ENCODE results near the gene CDHR3.

Gene CDHR3

DNA sequence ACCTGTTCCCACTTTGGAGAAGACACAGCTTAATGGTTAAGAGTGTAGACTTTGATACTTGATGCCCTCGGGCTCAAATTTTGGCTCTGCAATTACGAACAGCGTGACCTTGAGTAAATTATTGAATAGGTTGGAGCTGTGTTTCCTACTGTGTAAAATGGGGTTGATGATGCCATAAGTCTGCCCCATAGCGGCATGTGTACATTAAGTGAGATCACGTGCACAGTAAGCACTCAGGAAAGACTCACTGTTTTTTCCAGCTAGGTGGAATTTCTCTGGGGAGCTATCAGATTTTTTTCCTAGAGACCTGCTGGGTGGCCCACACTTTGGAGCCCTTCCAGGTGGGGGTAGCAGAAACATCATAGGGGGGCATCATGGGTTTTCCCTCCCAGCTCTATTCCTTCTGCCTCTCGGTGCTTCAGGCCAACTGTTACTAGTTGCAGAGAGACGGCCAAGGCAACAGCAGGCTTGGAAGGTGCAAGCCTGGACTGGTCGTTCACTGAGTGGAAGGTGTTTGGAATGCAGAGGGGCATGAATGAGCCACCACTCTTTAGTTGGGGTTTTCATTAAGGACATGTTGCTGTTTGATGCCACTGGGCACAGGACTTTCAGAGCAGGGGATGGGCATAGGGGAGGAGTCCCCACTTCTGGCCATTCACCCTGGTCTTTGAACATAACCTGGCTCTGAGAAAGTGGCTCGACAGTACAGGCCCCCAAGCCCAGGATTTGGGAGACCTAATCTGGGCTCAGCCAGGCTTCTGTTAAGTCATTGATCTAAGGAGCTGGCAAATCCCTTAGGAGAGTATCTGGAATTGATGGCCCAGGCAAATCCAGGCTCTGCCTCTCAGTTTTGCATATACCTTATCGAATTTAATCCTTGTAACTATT lies 85.0 kb downstream of the CDHR3 start:
- no peaks in the 10 kb centered on the region for H3K79me1 ChIP-seq (ENCODE audit: low read length)
- H3K4me1 ChIP-seq (ENCODE audit: control insufficient read depth, low read depth, low read length), result no peaks in the 10 kb centered on the region
- no peak overlapping the region for H3K4me2 ChIP-seq (ENCODE audit: low read length)
- no peak overlapping the region for H2BK120ac ChIP-seq (ENCODE audit: low read depth, low read length)
- H4K8ac ChIP-seq (ENCODE audit: low read depth, low read length), result no peak overlapping the region
- H4K5ac ChIP-seq (ENCODE audit: low read length), result no peak overlapping the region
- H3K9ac ChIP-seq (ENCODE audit: low read length), result no peak overlapping the region
- no peaks in the 10 kb centered on the region for H3K27me3 ChIP-seq (ENCODE audit: insufficient read depth, low read length, poor library complexity)
- H2AK5ac ChIP-seq (ENCODE audit: low read length), result no peak overlapping the region
- no peak overlapping the region for H3K56ac ChIP-seq (ENCODE audit: low read length)
- H3K23ac ChIP-seq (ENCODE audit: low read length), result no peak overlapping the region
- H3K4ac ChIP-seq (ENCODE audit: low read depth, low read length), result no peak overlapping the region
- H3K36me3 ChIP-seq (ENCODE audit: control insufficient read depth, insufficient read depth, low read length), result no peaks in the 10 kb centered on the region
- no peak overlapping the region for H2BK15ac ChIP-seq (replicated peaks; ENCODE audit: low read depth)
- H2BK5ac ChIP-seq (ENCODE audit: low read length), result no peak overlapping the region
- no peak overlapping the region for H3K4me3 ChIP-seq (ENCODE audit: low read length)
- no peak overlapping the region for H3K18ac ChIP-seq (ENCODE audit: low read length)
- no peaks in the 10 kb centered on the region for H3K79me2 ChIP-seq (ENCODE audit: control insufficient read depth, insufficient read depth, low read length)
- no peak for DNase-seq
- H3K27ac ChIP-seq (ENCODE audit: low read depth, low read length), result no peak overlapping the region
- no CpG with 5 or more reads among the region's 10 CpGs for WGBS (ENCODE audit: extremely low coverage, insufficient coverage, low lambda C conversion rate)

DNA sequence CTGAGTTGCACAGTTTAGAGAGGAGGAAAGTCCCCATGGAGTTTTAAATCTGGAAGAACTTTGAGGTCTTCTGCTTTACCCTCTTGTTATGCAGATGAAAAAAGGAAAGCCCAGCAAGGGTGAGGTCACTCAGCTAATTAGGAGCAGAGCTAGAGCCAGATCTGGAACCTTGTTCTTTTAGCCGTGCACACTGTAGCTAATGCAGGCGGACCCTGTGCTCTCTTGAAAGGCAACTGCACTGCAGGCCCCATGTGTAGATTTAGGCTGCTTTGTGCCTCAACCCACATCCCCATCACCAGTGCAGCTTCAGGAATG lies 85.6 kb downstream of the CDHR3 start:
- H3K23ac ChIP-seq (ENCODE audit: low read length), result no peak overlapping the region
- no peak overlapping the region for H3K4me3 ChIP-seq (ENCODE audit: low read length)
- no CpG with 5 or more reads among the region's 2 CpGs for WGBS (ENCODE audit: extremely low coverage, insufficient coverage, low lambda C conversion rate)
- H4K5ac ChIP-seq (ENCODE audit: low read length), result no peak overlapping the region
- H3K56ac ChIP-seq (ENCODE audit: low read length), result no peak overlapping the region
- H3K79me1 ChIP-seq (ENCODE audit: low read length), result no peaks in the 10 kb centered on the region
- no peak for DNase-seq
- H3K4me1 ChIP-seq (ENCODE audit: control insufficient read depth, low read depth, low read length), result no peaks in the 10 kb centered on the region
- H3K36me3 ChIP-seq (ENCODE audit: control insufficient read depth, insufficient read depth, low read length), result no peaks in the 10 kb centered on the region
- no peak overlapping the region for H3K27ac ChIP-seq (ENCODE audit: low read depth, low read length)
- no peak overlapping the region for H2BK120ac ChIP-seq (ENCODE audit: low read depth, low read length)
- no peak overlapping the region for H3K4me2 ChIP-seq (ENCODE audit: low read length)
- H3K79me2 ChIP-seq (ENCODE audit: control insufficient read depth, insufficient read depth, low read length), result no peaks in the 10 kb centered on the region
- H3K18ac ChIP-seq (ENCODE audit: low read length), result no peak overlapping the region
- H2BK5ac ChIP-seq (ENCODE audit: low read length), result no peak overlapping the region
- H3K4ac ChIP-seq (ENCODE audit: low read depth, low read length), result no peak overlapping the region
- no peak overlapping the region for H3K9ac ChIP-seq (ENCODE audit: low read length)
- H2AK5ac ChIP-seq (ENCODE audit: low read length), result no peak overlapping the region
- H3K27me3 ChIP-seq (ENCODE audit: insufficient read depth, low read length, poor library complexity), result no peaks in the 10 kb centered on the region
- no peak overlapping the region for H4K8ac ChIP-seq (ENCODE audit: low read depth, low read length)
- H2BK15ac ChIP-seq (replicated peaks; ENCODE audit: low read depth), result no peak overlapping the region

DNA sequence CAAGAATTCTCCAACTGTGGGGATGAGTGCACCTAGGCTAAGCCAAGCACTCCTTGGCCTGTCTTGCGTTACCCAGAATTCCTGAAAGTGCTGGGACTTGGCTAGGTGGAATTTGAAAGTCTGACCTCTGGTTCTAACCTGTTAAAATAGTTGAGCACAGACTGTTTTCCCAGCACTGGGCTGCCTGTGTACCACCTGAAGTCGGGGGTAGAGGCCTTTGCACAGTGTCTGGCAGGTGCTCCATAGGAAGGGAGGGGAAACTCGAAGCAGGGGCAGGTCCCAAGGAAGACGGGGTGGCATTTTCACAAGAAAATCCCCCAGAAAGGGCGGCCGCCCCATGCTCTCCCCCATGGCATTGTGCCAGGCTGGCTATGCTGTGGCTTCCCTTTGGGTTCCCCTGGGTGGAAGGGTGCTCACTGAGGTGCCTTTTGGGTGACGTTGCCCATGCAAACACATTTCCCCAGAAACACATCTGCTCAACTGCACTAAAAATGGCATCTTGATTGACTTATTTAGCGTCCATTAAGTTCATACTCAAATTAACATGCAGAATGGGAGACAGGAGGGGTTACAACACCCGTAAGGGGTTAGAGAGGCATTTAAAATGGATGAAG lies 86.2 kb downstream of the CDHR3 start:
- Histone ChIP-seq H2BK15ac (replicated peaks; ENCODE audit: low read depth) (no peak overlapping the region), H3K4me2 (ENCODE audit: low read length) (no peak overlapping the region), H3K4ac (ENCODE audit: low read depth, low read length) (no peak overlapping the region), H3K4me3 (ENCODE audit: low read length) (no peak overlapping the region), H3K23ac (ENCODE audit: low read length) (no peak overlapping the region), H4K5ac (ENCODE audit: low read length) (no peak overlapping the region), H2BK120ac (ENCODE audit: low read depth, low read length) (no peak overlapping the region), H2AK5ac (ENCODE audit: low read length) (no peak overlapping the region), H3K9ac (ENCODE audit: low read length) (no peak overlapping the region), H2BK5ac (ENCODE audit: low read length) (no peak overlapping the region), H4K8ac (ENCODE audit: low read depth, low read length) (no peak overlapping the region), H3K18ac (ENCODE audit: low read length) (no peak overlapping the region), H3K36me3 (ENCODE audit: control insufficient read depth, insufficient read depth, low read length) (no peaks in the 10 kb centered on the region), H3K79me1 (ENCODE audit: low read length) (no peaks in the 10 kb centered on the region), H3K4me1 (ENCODE audit: control insufficient read depth, low read depth, low read length) (no peaks in the 10 kb centered on the region), H3K27me3 (ENCODE audit: insufficient read depth, low read length, poor library complexity) (no peaks in the 10 kb centered on the region), H3K56ac (ENCODE audit: low read length) (no peak overlapping the region), H3K79me2 (ENCODE audit: control insufficient read depth, insufficient read depth, low read length) (no peaks in the 10 kb centered on the region), H3K27ac (ENCODE audit: low read depth, low read length) (no peak overlapping the region)
- DNase-seq, result no peak
- WGBS (ENCODE audit: extremely low coverage, insufficient coverage, low lambda C conversion rate), result no CpG with 5 or more reads among the region's 9 CpGs

DNA sequence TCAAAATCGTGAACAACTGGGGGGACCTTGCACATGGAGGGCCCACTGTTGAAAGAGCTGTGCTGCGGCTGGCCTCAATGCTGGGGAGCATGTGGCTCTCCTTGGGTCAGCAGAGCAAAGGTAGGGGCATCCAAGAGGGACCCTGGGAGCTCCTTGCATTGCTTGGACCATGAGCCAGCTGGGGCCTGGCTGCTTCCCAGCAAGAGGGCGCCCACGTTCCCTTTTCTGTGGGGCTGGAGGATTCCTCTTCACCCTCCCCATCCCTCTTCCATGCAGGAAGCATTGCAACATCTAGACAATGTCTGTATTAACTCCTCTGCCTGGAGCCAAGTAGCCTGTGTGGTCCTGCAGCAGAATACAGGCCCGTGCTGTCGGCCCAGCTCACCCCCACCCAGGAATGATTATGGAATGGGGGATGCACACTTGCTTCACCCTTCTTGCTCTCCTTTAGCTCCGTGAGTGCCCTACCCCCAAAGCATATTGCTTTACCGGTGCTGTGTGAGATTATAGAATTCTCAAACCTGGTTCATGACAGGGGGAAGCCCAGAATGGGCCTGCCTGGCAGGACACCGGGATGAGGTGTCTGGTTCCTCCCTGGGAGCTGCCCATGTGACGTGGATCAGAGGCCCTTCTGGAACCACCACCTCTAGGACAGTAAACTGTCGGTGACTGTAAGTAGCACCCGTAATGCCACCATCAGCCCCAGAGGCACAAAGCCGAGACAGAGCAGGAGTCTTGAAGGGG lies 87.1 kb downstream of the CDHR3 start:
- Histone ChIP-seq H3K27me3 (ENCODE audit: insufficient read depth, low read length, poor library complexity) (no peaks in the 10 kb centered on the region), H2AK5ac (ENCODE audit: low read length) (no peak overlapping the region), H3K27ac (ENCODE audit: low read depth, low read length) (no peak overlapping the region), H3K23ac (ENCODE audit: low read length) (no peak overlapping the region), H2BK15ac (replicated peaks; ENCODE audit: low read depth) (no peak overlapping the region), H3K18ac (ENCODE audit: low read length) (no peak overlapping the region), H3K36me3 (ENCODE audit: control insufficient read depth, insufficient read depth, low read length) (no peaks in the 10 kb centered on the region), H4K8ac (ENCODE audit: low read depth, low read length) (no peak overlapping the region), H3K79me2 (ENCODE audit: control insufficient read depth, insufficient read depth, low read length) (no peaks in the 10 kb centered on the region), H2BK5ac (ENCODE audit: low read length) (no peak overlapping the region), H3K4me1 (ENCODE audit: control insufficient read depth, low read depth, low read length) (no peaks in the 10 kb centered on the region), H3K4me3 (ENCODE audit: low read length) (no peak overlapping the region), H3K9ac (ENCODE audit: low read length) (no peak overlapping the region), H4K5ac (ENCODE audit: low read length) (no peak overlapping the region), H3K4me2 (ENCODE audit: low read length) (no peak overlapping the region), H2BK120ac (ENCODE audit: low read depth, low read length) (no peak overlapping the region), H3K79me1 (ENCODE audit: low read length) (no peaks in the 10 kb centered on the region), H3K4ac (ENCODE audit: low read depth, low read length) (peak overlapping the region; percentile 21), H3K56ac (ENCODE audit: low read length) (peak overlapping the region; percentile 30)
- peak; percentile 77 for DNase-seq
- no CpG with 5 or more reads among the region's 13 CpGs for WGBS (ENCODE audit: extremely low coverage, insufficient coverage, low lambda C conversion rate)

- H3K27me3 ChIP-seq (ENCODE audit: insufficient read depth, low read length, poor library complexity), result no peaks in the 10 kb centered on the region
- H3K23ac ChIP-seq (ENCODE audit: low read length), result no peak overlapping the region
- H3K4me3 ChIP-seq (ENCODE audit: low read length), result no peak overlapping the region
- H3K79me2 ChIP-seq (ENCODE audit: control insufficient read depth, insufficient read depth, low read length), result no peaks in the 10 kb centered on the region
- no peak overlapping the region for H3K9ac ChIP-seq (ENCODE audit: low read length)
- no peak overlapping the region for H4K5ac ChIP-seq (ENCODE audit: low read length)
- no peak overlapping the region for H2AK5ac ChIP-seq (ENCODE audit: low read length)
- no peaks in the 10 kb centered on the region for H3K79me1 ChIP-seq (ENCODE audit: low read length)
- no peak overlapping the region for H3K4ac ChIP-seq (ENCODE audit: low read depth, low read length)
- no peak overlapping the region for H3K56ac ChIP-seq (ENCODE audit: low read length)
- no peak overlapping the region for H3K18ac ChIP-seq (ENCODE audit: low read length)
- H2BK5ac ChIP-seq (ENCODE audit: low read length), result no peak overlapping the region
- H2BK120ac ChIP-seq (ENCODE audit: low read depth, low read length), result no peak overlapping the region
- no peak overlapping the region for H3K27ac ChIP-seq (ENCODE audit: low read depth, low read length)
- H3K4me1 ChIP-seq (ENCODE audit: control insufficient read depth, low read depth, low read length), result no peaks in the 10 kb centered on the region
- no peaks in the 10 kb centered on the region for H3K36me3 ChIP-seq (ENCODE audit: control insufficient read depth, insufficient read depth, low read length)
- no peak overlapping the region for H4K8ac ChIP-seq (ENCODE audit: low read depth, low read length)
- no CpG with 5 or more reads among the region's 5 CpGs for WGBS (ENCODE audit: extremely low coverage, insufficient coverage, low lambda C conversion rate)
- H3K4me2 ChIP-seq (ENCODE audit: low read length), result no peak overlapping the region
- no peak for DNase-seq
- no peak overlapping the region for H2BK15ac ChIP-seq (replicated peaks; ENCODE audit: low read depth)
These were observed 87.7 kb downstream of the CDHR3 start for GRCh38 chr7:106050746-106051117.
